Stomach (tissue), 4 donors: ENCODE data around the gene BANF2.

Experiments used
- CTCF ChIP-seq, 7 experiments: fragments of 450-650 bp in 4 of 7; fragments of 200-600 bp in 3 of 7; sonication (generic) in 3 of 7; IDR thresholded peaks; one replicate each; pipeline ENCODE4 v1.5.1; 2016 to 2019; ENCODE audit warnings: antibody characterized with exemption in 7 of 7, control low read depth in 2 of 7, mild to moderate bottlenecking in 1 of 7
- EP300 ChIP-seq: sonication (generic); formaldehyde crosslinking; IDR thresholded peaks from one replicate; pipeline ENCODE4 v1.6.1; 2017; ENCODE audit warnings: antibody characterized with exemption
- POLR2A ChIP-seq, 4 donors: fragments of 450-650 bp; IDR thresholded peaks; one replicate each; pipeline ENCODE4 v1.6.1; 2016; ENCODE audit warnings: antibody characterized with exemption in 4 of 4, control low read depth in 2 of 4, mild to moderate bottlenecking in 1 of 4, moderate library complexity in 1 of 4
- POLR2AphosphoS5 ChIP-seq, 3 donors: sonication (generic); formaldehyde crosslinking; IDR thresholded peaks; one replicate each; pipeline ENCODE4 v1.6.1; 2016; ENCODE audit warnings: antibody characterized with exemption in 3 of 3

GRCh38 chr20:17674722-17675518 lies 24.8 kb upstream of the BANF2 start:
- no peak for TF ChIP-seq CTCF (IDR thresholded peaks at IDR 0.05)
- TF ChIP-seq POLR2A (IDR thresholded peaks at IDR 0.05): no peak
- no peak for TF ChIP-seq POLR2AphosphoS5 (IDR thresholded peaks at IDR 0.05)
- TF ChIP-seq EP300: no peak
